Heart left ventricle (tissue), 13 donors: ENCODE measurements around the gene OR2AG2.

Experiments used
- CTCF ChIP-seq, 12 donors: fragments of 200-600 bp; sonication (generic) in 4 of 12; IDR thresholded peaks; one replicate each; pipeline versions ENCODE4 v1.5.0 to v1.8.0; 2018 to 2022; ENCODE audit warnings: antibody characterized with exemption in 12 of 12, mild to moderate bottlenecking in 5 of 12
- POLR2A ChIP-seq, 2 donors: fragments of 450-650 bp; IDR thresholded peaks; one replicate each; pipeline ENCODE4 v1.6.1; 2017; ENCODE audit warnings: antibody characterized with exemption in 2 of 2, mild to moderate bottlenecking in 2 of 2, moderate library complexity in 2 of 2
- donor health status: ischemic (EF 13 %, LVEDD 7.1; RV severe dilation, severe dysfunction).
- donor health status: DM: no; HTN: yes; CAD: no.
- donor health status: DM: no; HTN: no; CAD: no.
- donor health status: ischemic (EF 25% LVEDD 6.9; RV normal size, moderate dysfunction).
- donor health status: ischemic (EF 25% LVEDD 5.7; RV mildly dilated, moderate dysfunction).
- donor health status: ischemic (EF 35%, LVEDD 5.7; RV mildly dilated, moderate dysfunction).
- donor health status: nonischemic (EF 11% LVEDD 7.7; RV severe dilation, severe dysfunction).
- donor health status: DM: yes; HTN: yes; CAD: no.
- donor health status: PGD.
- donor health status: ischemic (EF 29% LVEDD 5.4; RV normal size, mild dysfunction).
- donor health status: nonischemic (EF 23%, LVEDD 6.1; RV moderate dilation, normal function).

- no peak for TF ChIP-seq CTCF (IDR thresholded peaks at IDR 0.05)
- TF ChIP-seq POLR2A (IDR thresholded peaks at IDR 0.05): no peak
These were observed 6.7 kb upstream of the OR2AG2 start for GRCh38 chr11:6778518-6778917.
